HG03521 (cell line): ENCODE data around the gene TUT1.
"Not testable (repeated sequence)": the region's sequence is repeated elsewhere in the genome, so short reads cannot be mapped to it uniquely, and the experiment has no call there.

Source experiments
- ATAC-seq: cut with Tn5 transposase; IDR thresholded peaks from one replicate; pipeline ENCODE4 v1.9.1; 2021; ENCODE audit warnings: mild to moderate bottlenecking, moderate library complexity; ENCODE audit not compliant: unreplicated experiment

Gene TUT1

GRCh38 chr11:62578541-62578940, 12.8 kb downstream of the TUT1 start:
- ATAC-seq = no peak

DNA sequence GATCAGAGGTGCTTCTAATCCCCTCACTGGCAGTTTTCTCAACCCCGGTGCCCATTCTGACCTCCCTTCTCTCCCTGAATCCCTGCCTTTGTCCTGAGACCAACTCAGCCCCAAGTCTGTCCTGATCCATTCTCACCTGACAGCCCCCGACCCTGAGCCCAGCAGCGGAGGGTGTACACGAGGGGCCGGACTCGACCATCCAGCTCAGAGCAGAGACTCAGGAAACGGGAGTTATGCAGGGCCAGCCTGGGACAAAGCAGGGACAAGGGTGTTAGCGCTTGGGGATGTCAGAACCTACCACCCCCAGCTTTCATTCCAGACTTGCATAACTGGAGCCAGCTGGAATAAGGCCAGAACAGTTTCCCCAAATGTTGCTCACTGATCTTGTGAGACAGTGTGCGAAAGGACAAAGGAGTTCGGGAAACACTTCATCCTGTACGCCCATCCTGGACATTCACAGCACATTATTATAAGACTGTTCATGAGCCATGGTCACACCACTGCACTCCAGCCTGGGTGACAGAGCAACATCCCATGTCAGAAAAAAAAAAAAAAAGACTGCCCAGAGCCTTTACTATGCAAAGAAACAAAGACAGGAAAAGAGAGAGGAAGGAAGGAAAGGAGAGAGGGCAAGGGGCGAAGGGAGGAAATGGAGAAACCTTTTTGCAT, 14.1 kb downstream of the TUT1 start:
- no peak for ATAC-seq

DNA sequence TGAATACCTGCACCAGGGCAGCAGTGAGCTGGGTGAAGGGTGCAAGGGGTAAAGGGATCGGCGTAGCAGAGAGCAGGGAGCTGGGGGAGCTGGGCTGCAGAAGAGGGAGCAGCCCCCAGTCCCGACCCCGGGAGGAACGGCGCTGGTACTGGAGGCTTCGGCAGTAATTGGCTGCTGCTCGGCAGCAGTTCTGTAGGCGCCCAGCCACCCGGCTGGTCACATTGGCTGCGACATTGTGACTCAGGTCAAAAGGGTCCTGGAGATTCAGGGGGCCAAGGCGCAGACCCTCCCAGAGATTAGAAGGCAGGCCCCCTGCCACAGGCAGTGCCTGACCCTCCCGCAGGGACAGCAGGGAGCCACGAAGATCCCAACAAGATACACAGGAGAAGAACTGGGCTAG, 15.5 kb downstream of the TUT1 start:
- no peak for ATAC-seq

GRCh38 chr11:62575156-62575555, 16.2 kb downstream of the TUT1 start:
- no peak for ATAC-seq

DNA sequence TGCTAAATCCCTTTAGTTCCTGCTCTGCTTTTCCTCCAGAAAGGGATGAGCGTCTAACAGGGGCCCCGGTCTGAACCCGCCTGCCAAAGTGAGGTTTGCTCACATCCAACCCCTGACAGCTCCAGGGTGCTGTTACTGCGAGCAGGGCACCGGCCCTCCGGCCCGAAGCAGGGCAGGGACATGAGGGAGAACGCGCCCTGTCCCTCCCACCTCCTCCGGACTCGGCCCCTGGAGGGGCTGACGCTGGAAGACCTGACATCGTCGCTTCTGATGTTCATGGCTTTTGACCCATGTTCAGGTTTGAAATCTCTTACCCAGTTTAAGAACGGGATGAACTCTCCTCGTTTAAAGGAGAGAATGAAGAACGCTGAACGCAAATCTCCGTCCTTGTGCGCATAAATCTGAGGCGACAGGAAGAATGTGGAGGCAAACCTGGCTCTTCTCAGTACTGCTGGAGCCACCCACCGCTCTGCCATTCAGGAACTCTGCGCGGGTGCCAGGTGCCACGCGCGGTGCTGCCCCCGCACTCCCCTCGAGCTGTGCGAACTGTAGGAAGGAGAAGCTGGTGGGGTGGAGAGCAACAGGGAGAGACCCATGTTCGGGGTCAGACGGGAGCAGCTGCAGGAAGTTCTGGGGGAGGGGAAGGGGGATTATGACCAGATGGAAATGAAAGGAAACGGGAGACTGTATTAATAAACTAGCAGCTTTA, 16.8 kb downstream of the TUT1 start:
- peak; percentile 12 for ATAC-seq

GRCh38 chr11:62573592-62574362, 17.5 kb downstream of the TUT1 start, which contains the start of gene EEF1G:
TSS of gene EEF1G (minus strand) at chr11:62573891. CDS start at chr11:62573842, 49 bp downstream.
- peak; percentile 89 for ATAC-seq

DNA sequence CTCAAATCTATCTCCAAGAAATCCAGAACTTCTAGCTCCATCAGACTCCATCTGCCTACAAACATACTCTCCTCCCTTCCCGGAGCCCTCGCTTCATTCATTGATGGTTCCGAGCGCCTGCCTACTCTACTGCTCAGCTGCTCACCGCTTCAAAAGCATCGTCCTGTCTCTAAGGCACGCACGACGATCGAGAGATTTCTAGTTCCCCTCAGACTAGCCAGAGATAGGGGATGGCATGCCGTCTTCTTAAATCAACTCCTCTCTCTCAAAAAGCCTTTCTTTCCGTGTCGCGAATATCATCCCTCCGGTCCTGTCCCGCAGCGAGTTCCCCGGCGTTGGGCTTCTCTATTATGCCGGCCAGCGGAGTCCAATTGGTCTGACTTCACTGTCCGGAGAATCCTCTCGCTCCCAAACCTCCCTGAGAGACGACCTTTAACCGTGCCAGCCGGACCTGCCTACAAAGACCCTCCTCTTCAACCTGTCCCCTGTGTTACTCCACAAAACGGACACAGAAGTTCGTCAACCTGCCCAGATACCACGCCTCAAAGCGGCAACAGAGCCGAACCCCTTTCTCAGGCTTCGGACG, 18.2 kb downstream of the TUT1 start:
- no peak for ATAC-seq

- ATAC-seq = no peak
Observed at GRCh38 chr11:62572431-62572830, 18.9 kb downstream of the TUT1 start.

- ATAC-seq = not testable (repeated sequence)
Observed at GRCh38 chr11:62571493-62571892, 19.8 kb downstream of the TUT1 start.

DNA sequence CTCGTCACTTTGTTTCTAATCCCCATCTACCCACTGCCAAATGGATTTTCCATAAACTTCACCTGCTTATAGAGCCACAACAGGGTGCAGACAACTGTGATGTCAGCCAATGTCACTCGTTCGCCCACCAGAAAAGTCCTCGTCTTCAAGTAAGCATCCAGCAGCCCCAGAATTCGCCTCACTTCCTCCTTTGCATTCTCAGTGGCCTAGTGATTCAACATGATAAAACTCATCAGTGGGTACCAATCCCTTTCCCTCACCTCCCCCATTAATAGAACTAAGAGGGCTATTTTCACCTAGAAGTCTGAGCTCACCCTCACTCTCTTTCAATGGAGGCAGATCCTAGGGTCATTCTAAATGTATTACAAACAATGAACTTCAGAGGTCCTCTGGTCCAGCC, 20.4 kb downstream of the TUT1 start:
- ATAC-seq = not testable (repeated sequence)

GRCh38 chr11:62569611-62570010, 21.7 kb downstream of the TUT1 start:
- ATAC-seq = no peak

GRCh38 chr11:62567018-62567633, 24.2 kb downstream of the TUT1 start:
- no peak for ATAC-seq

GRCh38 chr11:62566247-62566646, 25.1 kb downstream of the TUT1 start:
- ATAC-seq = no peak

- ATAC-seq = no peak
Observed at GRCh38 chr11:62565100-62565802, 26.1 kb downstream of the TUT1 start.

DNA sequence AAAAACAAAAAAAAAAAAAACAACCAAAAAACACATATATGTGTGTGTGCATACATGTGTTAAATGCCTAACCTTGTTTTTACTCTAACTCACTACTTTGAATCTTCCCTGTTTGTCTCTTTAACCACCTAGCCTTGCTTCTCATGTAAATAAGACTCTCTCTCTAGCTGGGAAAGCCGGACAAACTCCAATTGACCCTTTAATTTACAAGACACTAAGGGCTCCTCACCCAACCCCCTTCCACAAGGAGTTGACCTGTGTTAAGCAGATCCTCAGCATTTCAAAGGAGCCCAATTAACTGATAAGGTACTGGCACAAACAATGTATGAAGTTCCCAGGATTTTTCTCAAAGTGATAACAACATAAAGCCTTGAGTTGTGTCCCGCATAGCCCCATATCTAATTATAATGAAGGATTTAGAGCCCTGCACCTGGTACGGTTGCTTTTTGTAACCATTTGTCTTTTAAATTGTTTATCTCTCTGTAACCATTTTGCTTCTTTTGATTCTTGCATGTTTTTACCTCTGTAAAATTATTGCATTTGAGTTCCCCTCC, 29.6 kb downstream of the TUT1 start:
- ATAC-seq = not testable (repeated sequence)

DNA sequence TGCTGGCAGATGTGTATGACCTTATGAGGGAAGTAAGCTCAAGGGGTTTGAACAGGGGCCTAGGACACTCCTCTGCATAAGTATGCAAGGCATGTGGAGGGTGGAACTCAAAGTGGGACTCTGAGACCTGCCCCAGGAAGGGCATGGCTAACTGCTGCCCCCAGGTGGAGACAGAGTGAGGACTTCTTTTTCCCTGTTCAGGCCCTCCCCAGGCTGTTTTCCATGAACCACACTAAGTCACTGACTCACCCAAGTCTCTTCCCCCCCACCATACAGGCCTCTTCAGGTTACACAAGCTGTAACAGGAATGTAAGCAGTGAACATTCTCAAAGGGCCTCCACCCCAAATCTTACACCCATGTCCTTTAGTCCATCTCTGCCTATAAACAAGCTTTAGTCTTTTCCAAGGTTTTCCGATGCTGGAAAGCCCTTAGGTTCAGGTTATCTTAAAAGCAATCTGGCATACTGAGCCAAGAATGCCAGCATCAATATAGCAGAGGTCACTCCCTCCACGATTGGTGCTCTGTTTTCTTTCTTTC, 30.7 kb downstream of the TUT1 start:
- ATAC-seq = no peak

DNA sequence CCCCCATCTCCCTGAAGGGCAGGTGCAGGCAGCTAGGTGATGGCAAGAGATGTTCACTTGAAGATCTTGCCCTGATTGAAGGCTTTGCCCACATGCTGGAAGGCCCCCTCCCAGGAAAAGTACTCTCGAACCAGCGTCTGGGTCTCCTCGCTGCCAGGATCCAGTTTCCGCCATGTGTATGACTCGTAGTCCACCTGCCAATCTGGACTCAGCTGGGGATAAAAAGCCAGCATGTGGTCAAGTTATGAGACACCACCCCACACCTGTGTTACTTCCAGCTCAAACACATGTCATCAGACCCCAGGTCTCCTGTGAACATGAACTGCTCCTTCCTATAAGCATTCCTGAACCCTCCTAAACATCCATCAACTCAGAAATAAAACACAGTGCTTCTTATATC, 31.7 kb downstream of the TUT1 start:
- not testable (repeated sequence) for ATAC-seq

- no peak for ATAC-seq
Observed at GRCh38 chr11:62559204-62559603, 32.1 kb downstream of the TUT1 start.

DNA sequence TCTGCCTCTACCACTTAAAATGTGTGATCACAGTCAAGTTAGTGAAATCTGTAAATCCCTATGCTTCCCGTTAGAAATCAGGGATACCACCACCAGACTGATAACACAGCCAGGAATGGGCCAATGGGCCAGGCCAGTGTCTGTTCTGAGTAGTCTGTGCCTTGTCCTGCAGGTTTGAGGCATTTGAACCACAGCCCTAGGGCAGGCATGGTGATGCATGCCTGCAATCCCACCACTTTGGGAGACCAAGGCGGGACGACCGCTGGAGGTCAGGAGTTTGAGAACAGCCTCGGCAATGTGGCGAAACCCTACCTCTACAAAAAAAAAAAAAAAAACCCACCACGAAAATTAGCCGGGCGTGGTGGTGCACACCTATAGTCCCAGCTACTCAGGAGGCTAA, 32.7 kb downstream of the TUT1 start:
- ATAC-seq = no peak
